ENCODE results near the gene TEK. TPM values are rescaled to one million over a fixed set of nuclear protein-coding genes. Genes with fewer than 3 reads are reported as not detected.

Gene TEK
- total RNA-seq, 2 experiments from 2014 or later, result not detected

- no peaks in the 10 kb centered on the region for H3K4me1 Mint-ChIP-seq
- peaks cover 2% of the 10 kb centered on the region for H3K9me3 Mint-ChIP-seq
- ChIA-PET CTCF (no interaction called here), POLR2A (no interaction called here)
- H3K4me3 Mint-ChIP-seq, result no peak overlapping the region
- H3K27me3 Mint-ChIP-seq, result peaks cover 2% of the 10 kb centered on the region
- no peaks in the 10 kb centered on the region for H3K36me3 Mint-ChIP-seq (ENCODE audit: low read depth)
- H3K27ac Mint-ChIP-seq, result no peak overlapping the region
- DNase-seq, result no peak
Observed at GRCh38 chr9:27133817-27134216, 24.8 kb downstream of the TEK start.

GRCh38 chr9:27142299-27142930 lies 33.4 kb downstream of the TEK start:
- no peaks in the 10 kb centered on the region for H3K4me1 Mint-ChIP-seq
- H3K27me3 Mint-ChIP-seq, result peaks cover 1% of the 10 kb centered on the region
- H3K27ac Mint-ChIP-seq, result no peak overlapping the region
- CTCF ChIA-PET, result no interaction called here
- POLR2A ChIA-PET, result no interaction called here
- H3K4me3 Mint-ChIP-seq, result no peak overlapping the region
- no peak for DNase-seq
- peaks cover 4% of the 10 kb centered on the region for H3K9me3 Mint-ChIP-seq
- no peaks in the 10 kb centered on the region for H3K36me3 Mint-ChIP-seq (ENCODE audit: low read depth)

GRCh38 chr9:27145143-27145542 lies 36.1 kb downstream of the TEK start:
- POLR2A ChIA-PET, result no interaction called here
- H3K27ac Mint-ChIP-seq, result no peak overlapping the region
- CTCF ChIA-PET, result interaction anchor here (1.1 kb wide), 1 partner anchor 14 kb away, joined by 5 read pairs; no protein-coding TSS in a partner anchor
- H3K27me3 Mint-ChIP-seq, result peaks cover 1% of the 10 kb centered on the region
- no peak overlapping the region for H3K4me3 Mint-ChIP-seq
- H3K4me1 Mint-ChIP-seq, result no peaks in the 10 kb centered on the region
- H3K9me3 Mint-ChIP-seq, result no peaks in the 10 kb centered on the region
- no peaks in the 10 kb centered on the region for H3K36me3 Mint-ChIP-seq (ENCODE audit: low read depth)
- DNase-seq, result no peak

GRCh38 chr9:27149651-27150050 lies 40.6 kb downstream of the TEK start:
- DNase-seq, result no peak
- POLR2A ChIA-PET, result no interaction called here
- Mint-ChIP-seq H3K27me3 (no peaks in the 10 kb centered on the region), H3K27ac (no peak overlapping the region), H3K4me1 (no peaks in the 10 kb centered on the region), H3K4me3 (no peak overlapping the region), H3K36me3 (ENCODE audit: low read depth) (no peaks in the 10 kb centered on the region), H3K9me3 (no peaks in the 10 kb centered on the region)
- CTCF ChIA-PET, result no interaction called here

GRCh38 chr9:27150746-27151406 lies 41.9 kb downstream of the TEK start:
- ChIA-PET POLR2A (no interaction called here), CTCF (no interaction called here)
- H3K27ac Mint-ChIP-seq, result no peak overlapping the region
- no peaks in the 10 kb centered on the region for H3K4me1 Mint-ChIP-seq
- H3K4me3 Mint-ChIP-seq, result no peak overlapping the region
- H3K36me3 Mint-ChIP-seq (ENCODE audit: low read depth), result no peaks in the 10 kb centered on the region
- no peak for DNase-seq
- H3K9me3 Mint-ChIP-seq, result no peaks in the 10 kb centered on the region
- H3K27me3 Mint-ChIP-seq, result no peaks in the 10 kb centered on the region

GRCh38 chr9:27151693-27152404 lies 42.8 kb downstream of the TEK start:
- Mint-ChIP-seq H3K27ac (no peak overlapping the region), H3K4me3 (no peak overlapping the region), H3K27me3 (no peaks in the 10 kb centered on the region), H3K4me1 (no peaks in the 10 kb centered on the region), H3K36me3 (ENCODE audit: low read depth) (no peaks in the 10 kb centered on the region), H3K9me3 (no peaks in the 10 kb centered on the region)
- CTCF ChIA-PET, result interaction anchor here (0.7 kb wide), 1 partner anchor 28 kb away, joined by 4 read pairs; no protein-coding TSS in a partner anchor
- DNase-seq, result no peak
- POLR2A ChIA-PET, result no interaction called here

GRCh38 chr9:27152405-27152718 lies 43.3 kb downstream of the TEK start:
- Mint-ChIP-seq H3K4me3 (no peak overlapping the region), H3K4me1 (no peaks in the 10 kb centered on the region), H3K27me3 (no peaks in the 10 kb centered on the region), H3K27ac (no peak overlapping the region), H3K9me3 (no peaks in the 10 kb centered on the region), H3K36me3 (ENCODE audit: low read depth) (no peaks in the 10 kb centered on the region)
- POLR2A ChIA-PET, result no interaction called here
- DNase-seq, result no peak
- CTCF ChIA-PET, result interaction anchor here (0.6 to 0.7 kb wide), 2 partner anchors 29 to 181 kb away, joined by 4 to 5 read pairs; no protein-coding TSS in a partner anchor

- CTCF ChIA-PET, result no interaction called here
- Mint-ChIP-seq H3K4me1 (no peaks in the 10 kb centered on the region), H3K36me3 (ENCODE audit: low read depth) (no peaks in the 10 kb centered on the region)
Observed at GRCh38 chr9:27154908-27155307, 45.9 kb downstream of the TEK start.

GRCh38 chr9:27157097-27157496 lies 48.1 kb downstream of the TEK start:
- POLR2A ChIA-PET, result no interaction called here
- Mint-ChIP-seq H3K4me3 (no peak overlapping the region), H3K27ac (no peak overlapping the region), H3K27me3 (no peaks in the 10 kb centered on the region), H3K9me3 (no peaks in the 10 kb centered on the region), H3K36me3 (ENCODE audit: low read depth) (no peaks in the 10 kb centered on the region), H3K4me1 (no peaks in the 10 kb centered on the region)
- no peak for DNase-seq
- CTCF ChIA-PET, result no interaction called here

More at GRCh38 chr9:27154908-27155307, 45.9 kb downstream of the TEK start:
- Mint-ChIP-seq H3K27me3 (no peaks in the 10 kb centered on the region), H3K9me3 (no peaks in the 10 kb centered on the region), H3K4me3 (no peak overlapping the region), H3K27ac (no peak overlapping the region)
- no peak for DNase-seq
- POLR2A ChIA-PET, result no interaction called here

- H3K4me3 Mint-ChIP-seq, result no peak overlapping the region
- H3K9me3 Mint-ChIP-seq, result no peaks in the 10 kb centered on the region
- H3K36me3 Mint-ChIP-seq (ENCODE audit: low read depth), result no peaks in the 10 kb centered on the region
- ChIA-PET POLR2A (no interaction called here), CTCF (no interaction called here)
- no peak for DNase-seq
- H3K27me3 Mint-ChIP-seq, result no peaks in the 10 kb centered on the region
- no peak overlapping the region for H3K27ac Mint-ChIP-seq
- no peaks in the 10 kb centered on the region for H3K4me1 Mint-ChIP-seq
Observed at GRCh38 chr9:27157736-27158135, 48.7 kb downstream of the TEK start.

GRCh38 chr9:27160636-27161035 lies 51.6 kb downstream of the TEK start:
- Mint-ChIP-seq H3K9me3 (no peaks in the 10 kb centered on the region), H3K36me3 (ENCODE audit: low read depth) (no peaks in the 10 kb centered on the region), H3K4me1 (no peaks in the 10 kb centered on the region), H3K27me3 (no peaks in the 10 kb centered on the region), H3K27ac (no peak overlapping the region), H3K4me3 (no peak overlapping the region)
- ChIA-PET POLR2A (no interaction called here), CTCF (interaction anchor here (0.9 to 2.1 kb wide), 2 partner anchors 12 to 16 kb away, joined by 3 to 5 read pairs; no protein-coding TSS in a partner anchor)
- no peak for DNase-seq

GRCh38 chr9:27162045-27162444 lies 53.0 kb downstream of the TEK start:
- POLR2A ChIA-PET, result no interaction called here
- CTCF ChIA-PET, result no interaction called here
- Mint-ChIP-seq H3K4me3 (no peak overlapping the region), H3K9me3 (no peaks in the 10 kb centered on the region), H3K27me3 (no peaks in the 10 kb centered on the region), H3K27ac (no peak overlapping the region), H3K4me1 (no peaks in the 10 kb centered on the region), H3K36me3 (ENCODE audit: low read depth) (no peaks in the 10 kb centered on the region)
- no peak for DNase-seq

- ChIA-PET POLR2A (no interaction called here), CTCF (no interaction called here)
- Mint-ChIP-seq H3K27ac (no peak overlapping the region), H3K4me3 (no peak overlapping the region), H3K36me3 (ENCODE audit: low read depth) (no peaks in the 10 kb centered on the region), H3K9me3 (peaks cover 6% of the 10 kb centered on the region), H3K4me1 (no peaks in the 10 kb centered on the region), H3K27me3 (no peaks in the 10 kb centered on the region)
- DNase-seq, result no peak
Observed at GRCh38 chr9:27165068-27165467, 56.0 kb downstream of the TEK start.

Measured in activated CD4-positive, alpha-beta T cell treated with anti-CD3 and anti-CD28 coated beads, Interleukin-2, amount 10 ng/mL, durations not matched to agents 7 days and 5 days (primary cell).